ENCODE measurements around the gene SLC1A3.

- TF ChIP-seq CTCF (IDR thresholded peaks at IDR 0.05) = no peak
- TF ChIP-seq POLR2A (IDR thresholded peaks at IDR 0.05) = no peak
- TF ChIP-seq POLR2AphosphoS5 (IDR thresholded peaks at IDR 0.05) = no peak
These were observed 73.7 kb downstream of the SLC1A3 start for GRCh38 chr5:36680066-36680465.

All from prostate gland (tissue), 2 donors.